NB4 (cell line): Measurements from ENCODE around the gene RAD51B.

ENCODE experiments used
- DNase-seq: peaks from one replicate; pipeline ENCODE4 v3.0.0; 2010; ENCODE audit warnings: low read depth
- H3K4me3 ChIP-seq: one replicate; pipeline ENCODE4 v1.5.1; 2011; ENCODE audit warnings: mild to moderate bottlenecking, low read depth, low read length, moderate library complexity
- CTCF ChIP-seq: IDR thresholded peaks from one replicate; pipeline ENCODE4 v1.5.1; 2012; ENCODE audit warnings: low read depth, low read length
- MAX ChIP-seq: IDR thresholded peaks from 2 replicates; pipeline ENCODE4 v1.6.1; 2011; ENCODE audit warnings: low read depth, low read length
- MYC ChIP-seq: IDR thresholded peaks from 2 replicates; pipeline ENCODE4 v1.6.1; 2011; ENCODE audit warnings: low read depth, low read length
- POLR2A ChIP-seq: IDR thresholded peaks from 2 replicates; pipeline ENCODE4 v1.6.1; 2011; ENCODE audit warnings: mild to moderate bottlenecking; ENCODE audit not compliant: insufficient read length; ENCODE audit errors: extremely low read depth

The RAD51B gene

GRCh38 chr14:68609012-68609411 is 789.4 kb downstream of the RAD51B start:
- no peak for DNase-seq
- TF ChIP-seq MAX (no peak), CTCF (no peak), POLR2A (no peak), MYC (no peak)
- H3K4me3 ChIP-seq: no peak overlapping the region

- H3K4me3 ChIP-seq: no peak overlapping the region
- DNase-seq: no peak
- TF ChIP-seq CTCF (no peak), MYC (no peak), POLR2A (no peak), MAX (no peak)
These were observed 790.7 kb downstream of the RAD51B start for GRCh38 chr14:68610251-68610793.

- TF ChIP-seq MYC (no peak), MAX (no peak), CTCF (no peak), POLR2A (no peak)
- no peak for DNase-seq
- no peak overlapping the region for H3K4me3 ChIP-seq
These were observed 792.0 kb downstream of the RAD51B start for GRCh38 chr14:68611599-68611998.

- H3K4me3 ChIP-seq: no peak overlapping the region
- no peak for DNase-seq
- TF ChIP-seq CTCF (no peak), MYC (no peak), POLR2A (no peak), MAX (no peak)
These were observed 792.5 kb downstream of the RAD51B start for GRCh38 chr14:68612049-68612448.

- H3K4me3 ChIP-seq: no peak overlapping the region
- TF ChIP-seq MAX (no peak), CTCF (no peak), POLR2A (no peak), MYC (no peak)
- DNase-seq: peak; percentile 27
These were observed 796.8 kb downstream of the RAD51B start for GRCh38 chr14:68616221-68616902.
